Gastroesophageal sphincter (tissue), 4 donors: ENCODE results near the gene ADAM23. TPM values are rescaled to one million over a fixed set of nuclear protein-coding genes. Genes with fewer than 3 reads are reported as not detected.

Experiments
- ATAC-seq: fragments of 150-250 bp; one replicate; pipeline ENCODE4 v1.9.1; 2016; ENCODE audit warnings: mild to moderate bottlenecking, moderate library complexity
- H3K27ac ChIP-seq, 4 donors: fragments of 200-600 bp; sonication (generic) in 3 of 4; 1 replicate in 3 of 4; 2 replicates in 1 of 4; pipeline ENCODE4 v1.5.1; 2016 to 2019
- H3K27me3 ChIP-seq: fragments of 200-600 bp; sonication (generic); one replicate; pipeline ENCODE4 v1.5.1; 2019
- H3K36me3 ChIP-seq, 2 donors: fragments of 200-600 bp; sonication (generic); one replicate each; pipeline ENCODE4 v1.5.1; 2019; ENCODE audit warnings: control low read depth in 1 of 2
- H3K4me1 ChIP-seq, 3 donors: fragments of 200-600 bp; sonication (generic); 1 replicate in 2 of 3; 2 replicates in 1 of 3; pipeline ENCODE4 v1.5.1; 2016 to 2019; ENCODE audit warnings: control low read depth in 2 of 3
- H3K4me3 ChIP-seq, 2 donors: fragments of 200-600 bp; sonication (generic); one replicate each; pipeline ENCODE4 v1.5.1; 2019; ENCODE audit warnings: mild to moderate bottlenecking in 1 of 2, moderate library complexity in 1 of 2
- H3K9me3 ChIP-seq, 3 donors: fragments of 200-600 bp; sonication (generic); one replicate each; pipeline ENCODE4 v1.5.1; 2017 to 2019; ENCODE audit warnings: control low read depth in 2 of 3
- CTCF ChIP-seq, 4 experiments: fragments of 200-600 bp in 2 of 4; fragments of 450-650 bp in 2 of 4; sonication (generic) in 1 of 4; IDR thresholded peaks; one replicate each; pipeline ENCODE4 v1.5.1; 2017 to 2019; ENCODE audit warnings: antibody characterized with exemption in 4 of 4, mild to moderate bottlenecking in 2 of 4, moderate library complexity in 2 of 4
- EP300 ChIP-seq: sonication (generic); formaldehyde crosslinking; IDR thresholded peaks from one replicate; pipeline ENCODE4 v1.6.1; 2017; ENCODE audit warnings: antibody characterized with exemption, mild to moderate bottlenecking
- POLR2A ChIP-seq, 2 donors: fragments of 450-650 bp; IDR thresholded peaks; one replicate each; pipeline ENCODE4 v1.6.1; 2017; ENCODE audit warnings: antibody characterized with exemption in 2 of 2, mild to moderate bottlenecking in 2 of 2, moderate library complexity in 1 of 2
- POLR2AphosphoS5 ChIP-seq: sonication (generic); formaldehyde crosslinking; IDR thresholded peaks from one replicate; pipeline ENCODE4 v1.6.1; 2017; ENCODE audit warnings: antibody characterized with exemption
- WGBS, 2 donors: methylation state at CpG; one replicate each; pipeline ENCODE4 v1.1.5; 2018; ENCODE audit warnings: low coverage in 1 of 2; 5-methylcytosine and 5-hydroxymethylcytosine counted together
- total RNA-seq, 4 donors: library from RNA; depleted of rRNA; stranded (reverse); fragments of >200 nt; gene quantifications; one replicate each; pipeline ENCODE4 v1.1.0, GENCODE V29; 2016

The ADAM23 gene
- total RNA-seq, 4 donors from 2014 or later, result 2.4 to 4.0 (median 3.5) TPM

GRCh38 chr2:206457188-206457634, 13.9 kb downstream of the ADAM23 start:
- Histone ChIP-seq H3K4me3 (no peak overlapping the region), H3K27ac (no peak overlapping the region), H3K9me3 (no peaks in the 10 kb centered on the region), H3K27me3 (no peaks in the 10 kb centered on the region), H3K4me1 (no peaks in the 10 kb centered on the region), H3K36me3 (no peaks in the 10 kb centered on the region)
- TF ChIP-seq CTCF (IDR thresholded peaks at IDR 0.05) (no peak), POLR2AphosphoS5 (no peak), POLR2A (IDR thresholded peaks at IDR 0.05) (no peak)
- 34 to 49% methylated on average over 2 of the region's 2 CpGs for WGBS, 2 donors
- no peak for ATAC-seq

GRCh38 chr2:206462240-206462854, 19.0 kb downstream of the ADAM23 start:
- Histone ChIP-seq H3K27me3 (no peaks in the 10 kb centered on the region), H3K4me1 (no peaks in the 10 kb centered on the region), H3K9me3 (peaks cover 0 to 6% (median 0%) of the 10 kb centered on the region in 3 donors), H3K4me3 (no peak overlapping the region), H3K36me3 (no peaks in the 10 kb centered on the region), H3K27ac (no peak overlapping the region)
- no peak for ATAC-seq
- no peak for TF ChIP-seq EP300
- 25 to 46% methylated on average over 3 to 6 of the region's 6 CpGs for WGBS, 2 donors

- H3K4me3 ChIP-seq, result no peak overlapping the region
- WGBS, 2 donors, result 88 to 91% methylated on average over 5 of the region's 5 CpGs
- H3K36me3 ChIP-seq, result no peaks in the 10 kb centered on the region
- no peak for ATAC-seq
- peaks cover 0 to 6% (median 0%) of the 10 kb centered on the region in 3 donors for H3K9me3 ChIP-seq
- no peaks in the 10 kb centered on the region for H3K27me3 ChIP-seq
- TF ChIP-seq POLR2AphosphoS5 (no peak), EP300 (no peak), CTCF (IDR thresholded peaks at IDR 0.05) (no peak), POLR2A (IDR thresholded peaks at IDR 0.05) (no peak)
- H3K4me1 ChIP-seq, result no peaks in the 10 kb centered on the region
- H3K27ac ChIP-seq, result no peak overlapping the region
Observed at GRCh38 chr2:206463685-206464084, 20.4 kb downstream of the ADAM23 start.

- Histone ChIP-seq H3K9me3 (peaks cover 0 to 6% (median 0%) of the 10 kb centered on the region in 3 donors), H3K27me3 (no peaks in the 10 kb centered on the region), H3K27ac (no peak overlapping the region), H3K4me1 (no peaks in the 10 kb centered on the region), H3K4me3 (no peak overlapping the region), H3K36me3 (no peaks in the 10 kb centered on the region)
- 83% methylated on average over 2 of the region's 2 CpGs; no CpG with 5 or more reads in 1 of the 2 donors for WGBS, 2 donors
- ATAC-seq, result no peak
- TF ChIP-seq EP300 (no peak), POLR2A (IDR thresholded peaks at IDR 0.05) (no peak), POLR2AphosphoS5 (no peak), CTCF (IDR thresholded peaks at IDR 0.05) (no peak)
Observed at GRCh38 chr2:206464597-206464996, 21.3 kb downstream of the ADAM23 start.

- no peaks in the 10 kb centered on the region for H3K9me3 ChIP-seq
- no peaks in the 10 kb centered on the region for H3K27me3 ChIP-seq
- no peaks in the 10 kb centered on the region for H3K36me3 ChIP-seq
- TF ChIP-seq CTCF (IDR thresholded peaks at IDR 0.05) (no peak), POLR2A (IDR thresholded peaks at IDR 0.05) (no peak), EP300 (no peak), POLR2AphosphoS5 (no peak)
- H3K4me1 ChIP-seq, result no peaks in the 10 kb centered on the region
- WGBS, 2 donors, result 76 to 79% methylated on average over 2 of the region's 2 CpGs
- ATAC-seq, result no peak
- no peak overlapping the region for H3K4me3 ChIP-seq
- no peak overlapping the region for H3K27ac ChIP-seq
Observed at GRCh38 chr2:206471524-206472062, 28.3 kb downstream of the ADAM23 start.
